Ovary (tissue), 3 donors: Measurements from ENCODE around the gene BABAM2.

Source experiments
- EP300 ChIP-seq: sonication (generic); formaldehyde crosslinking; IDR thresholded peaks from one replicate; pipeline ENCODE4 v1.6.1; 2017; ENCODE audit warnings: antibody characterized with exemption
- POLR2A ChIP-seq: fragments of 450-650 bp; IDR thresholded peaks from one replicate; pipeline ENCODE4 v1.6.1; 2017; ENCODE audit warnings: antibody characterized with exemption, mild to moderate bottlenecking, moderate library complexity
- TF ChIP-seq, protein P1 (sequence below), 3 donors: fragments of 450-650 bp in 2 of 3; fragments of 200-600 bp in 1 of 3; IDR thresholded peaks; one replicate each; pipeline versions ENCODE4 v1.5.1 to v1.8.0; 2016 to 2022; ENCODE audit warnings: antibody characterized with exemption in 3 of 3, mild to moderate bottlenecking in 1 of 3
- donor health status: DM: no; HTN: no; CAD: no.

DNA sequence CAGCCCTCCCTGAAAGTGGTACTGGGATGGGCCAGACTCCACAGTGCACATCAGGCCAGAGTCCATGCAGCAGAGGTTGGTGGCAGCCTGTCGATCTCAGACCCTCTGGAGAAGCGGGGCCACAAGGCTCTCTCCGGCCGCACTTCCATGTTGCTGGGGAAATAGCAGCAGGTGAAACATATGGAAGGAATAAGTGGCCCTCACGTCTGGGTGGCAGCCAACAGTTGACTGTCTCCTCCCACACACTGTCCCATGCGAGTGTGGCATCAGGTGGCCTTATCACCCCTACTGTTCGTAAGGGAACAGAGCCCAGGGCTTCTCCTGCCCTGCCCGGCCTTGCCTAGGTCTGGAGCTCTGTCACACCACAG, 444.0 kb downstream of the BABAM2 start:
- no peak for TF ChIP-seq POLR2A
- no peak for TF ChIP-seq EP300
- TF ChIP-seq, protein P1, sequence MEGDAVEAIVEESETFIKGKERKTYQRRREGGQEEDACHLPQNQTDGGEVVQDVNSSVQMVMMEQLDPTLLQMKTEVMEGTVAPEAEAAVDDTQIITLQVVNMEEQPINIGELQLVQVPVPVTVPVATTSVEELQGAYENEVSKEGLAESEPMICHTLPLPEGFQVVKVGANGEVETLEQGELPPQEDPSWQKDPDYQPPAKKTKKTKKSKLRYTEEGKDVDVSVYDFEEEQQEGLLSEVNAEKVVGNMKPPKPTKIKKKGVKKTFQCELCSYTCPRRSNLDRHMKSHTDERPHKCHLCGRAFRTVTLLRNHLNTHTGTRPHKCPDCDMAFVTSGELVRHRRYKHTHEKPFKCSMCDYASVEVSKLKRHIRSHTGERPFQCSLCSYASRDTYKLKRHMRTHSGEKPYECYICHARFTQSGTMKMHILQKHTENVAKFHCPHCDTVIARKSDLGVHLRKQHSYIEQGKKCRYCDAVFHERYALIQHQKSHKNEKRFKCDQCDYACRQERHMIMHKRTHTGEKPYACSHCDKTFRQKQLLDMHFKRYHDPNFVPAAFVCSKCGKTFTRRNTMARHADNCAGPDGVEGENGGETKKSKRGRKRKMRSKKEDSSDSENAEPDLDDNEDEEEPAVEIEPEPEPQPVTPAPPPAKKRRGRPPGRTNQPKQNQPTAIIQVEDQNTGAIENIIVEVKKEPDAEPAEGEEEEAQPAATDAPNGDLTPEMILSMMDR (IDR thresholded peaks at IDR 0.05) = no peak
